ENCODE measurements around the gene FUBP1. TPM values are rescaled to one million over a fixed set of nuclear protein-coding genes. Genes with fewer than 3 reads are reported as not detected.
A peak's percentile ranks its signal among the peaks of the same experiment; 100 is the strongest.

The FUBP1 gene
- polyA plus RNA-seq, 1 experiment: 142 TPM

GRCh38 chr1:77953907-77954306, 25.0 kb downstream of the FUBP1 start:
- no peak for DNase-seq (ENCODE audit: low read depth, low spot score)
- CTCF ChIA-PET: no interaction called here
- no peak overlapping the region for H3K27ac ChIP-seq (ENCODE audit: low read depth, low read length)
- POLR2A ChIA-PET: interaction anchor here (0.6 kb wide), 1 partner anchor 89 kb away, joined by 3 read pairs; no protein-coding TSS in a partner anchor
- H3K4me3 ChIP-seq (ENCODE audit: low read depth, low read length): no peak overlapping the region
- H3K9me3 ChIP-seq (ENCODE audit: control insufficient read depth, insufficient read depth, low read length): no peaks in the 10 kb centered on the region
- H3K27me3 ChIP-seq (ENCODE audit: control insufficient read depth, insufficient read depth, low read length): no peaks in the 10 kb centered on the region
- TF ChIP-seq CTCF (IDR thresholded peaks at IDR 0.05; ENCODE audit: low read depth, low read length): no peak

GRCh38 chr1:77951328-77951727, 27.5 kb downstream of the FUBP1 start:
- DNase-seq (ENCODE audit: low read depth, low spot score): no peak
- Histone ChIP-seq H3K9me3 (ENCODE audit: control insufficient read depth, insufficient read depth, low read length) (no peaks in the 10 kb centered on the region), H3K4me3 (ENCODE audit: low read depth, low read length) (no peak overlapping the region), H3K27ac (ENCODE audit: low read depth, low read length) (no peak overlapping the region), H3K27me3 (ENCODE audit: control insufficient read depth, insufficient read depth, low read length) (no peaks in the 10 kb centered on the region)
- ChIA-PET POLR2A (no interaction called here), CTCF (no interaction called here)
- TF ChIP-seq CTCF (IDR thresholded peaks at IDR 0.05; ENCODE audit: low read depth, low read length): no peak

- no peak for DNase-seq (ENCODE audit: low read depth, low spot score)
- TF ChIP-seq CTCF (IDR thresholded peaks at IDR 0.05; ENCODE audit: low read depth, low read length): no peak
- no peaks in the 10 kb centered on the region for H3K9me3 ChIP-seq (ENCODE audit: control insufficient read depth, insufficient read depth, low read length)
- ChIA-PET CTCF (interaction anchor here (0.6 to 5.0 kb wide), 2 partner anchors 9 to 163 kb away, joined by 3 to 20 read pairs; no protein-coding TSS in a partner anchor), POLR2A (no interaction called here)
- no peak overlapping the region for H3K27ac ChIP-seq (ENCODE audit: low read depth, low read length)
- no peak overlapping the region for H3K4me3 ChIP-seq (ENCODE audit: low read depth, low read length)
- no peaks in the 10 kb centered on the region for H3K27me3 ChIP-seq (ENCODE audit: control insufficient read depth, insufficient read depth, low read length)
Measured at GRCh38 chr1:77950873-77951272, 28.0 kb downstream of the FUBP1 start.

GRCh38 chr1:77948841-77949424, 29.9 kb downstream of the FUBP1 start:
- peak; percentile 47 for TF ChIP-seq CTCF (IDR thresholded peaks at IDR 0.05; ENCODE audit: low read depth, low read length)
- ChIA-PET CTCF (interaction anchor here (5.0 kb wide), 1 partner anchor 165 kb away, joined by 20 read pairs; no protein-coding TSS in a partner anchor), POLR2A (no interaction called here)
- no peaks in the 10 kb centered on the region for H3K27me3 ChIP-seq (ENCODE audit: control insufficient read depth, insufficient read depth, low read length)
- H3K4me3 ChIP-seq (ENCODE audit: low read depth, low read length): no peak overlapping the region
- no peak for DNase-seq (ENCODE audit: low read depth, low spot score)
- no peaks in the 10 kb centered on the region for H3K9me3 ChIP-seq (ENCODE audit: control insufficient read depth, insufficient read depth, low read length)
- H3K27ac ChIP-seq (ENCODE audit: low read depth, low read length): no peak overlapping the region

GRCh38 chr1:77945345-77945744, 33.5 kb downstream of the FUBP1 start:
- no peak for TF ChIP-seq CTCF (IDR thresholded peaks at IDR 0.05; ENCODE audit: low read depth, low read length)
- no peak for DNase-seq (ENCODE audit: low read depth, low spot score)
- ChIA-PET CTCF (interaction anchor here (1.8 kb wide), 1 partner anchor 169 kb away, joined by 7 read pairs; no protein-coding TSS in a partner anchor), POLR2A (no interaction called here)
- H3K9me3 ChIP-seq (ENCODE audit: control insufficient read depth, insufficient read depth, low read length): no peaks in the 10 kb centered on the region
- no peak overlapping the region for H3K27ac ChIP-seq (ENCODE audit: low read depth, low read length)
- H3K27me3 ChIP-seq (ENCODE audit: control insufficient read depth, insufficient read depth, low read length): no peaks in the 10 kb centered on the region
- H3K4me3 ChIP-seq (ENCODE audit: low read depth, low read length): no peak overlapping the region
